GM21619 (cell line): ENCODE data around the gene RIPOR2.
A peak's percentile ranks its signal among the peaks of the same experiment; 100 is the strongest.

Experiments
- ATAC-seq: cut with Tn5 transposase; IDR thresholded peaks from one replicate; pipeline ENCODE4 v1.9.1; 2021; ENCODE audit not compliant: unreplicated experiment

Gene RIPOR2

GRCh38 chr6:24909241-24910216 is 26.2 kb downstream of the RIPOR2 start:
- ATAC-seq, result no peak

GRCh38 chr6:24908650-24909035 is 27.1 kb downstream of the RIPOR2 start:
- ATAC-seq, result no peak

- ATAC-seq, result no peak
These were observed 27.7 kb downstream of the RIPOR2 start for GRCh38 chr6:24907919-24908649.

GRCh38 chr6:24906314-24906713 is 29.4 kb downstream of the RIPOR2 start:
- no peak for ATAC-seq

- ATAC-seq, result no peak
These were observed 30.3 kb downstream of the RIPOR2 start for GRCh38 chr6:24905483-24905882.

GRCh38 chr6:24903681-24904080 is 32.1 kb downstream of the RIPOR2 start:
- ATAC-seq, result no peak

- no peak for ATAC-seq
These were observed 33.0 kb downstream of the RIPOR2 start for GRCh38 chr6:24902782-24903181.

GRCh38 chr6:24901698-24902328 is 33.9 kb downstream of the RIPOR2 start:
- ATAC-seq, result no peak

GRCh38 chr6:24900917-24901697 is 34.7 kb downstream of the RIPOR2 start:
- no peak for ATAC-seq

GRCh38 chr6:24899997-24900325 is 35.8 kb downstream of the RIPOR2 start:
- no peak for ATAC-seq

- ATAC-seq, result no peak
These were observed 36.4 kb downstream of the RIPOR2 start for GRCh38 chr6:24899136-24899996.

GRCh38 chr6:24898676-24899075 is 37.1 kb downstream of the RIPOR2 start:
- no peak for ATAC-seq

GRCh38 chr6:24897186-24897585 is 38.6 kb downstream of the RIPOR2 start:
- no peak for ATAC-seq

- no peak for ATAC-seq
These were observed 42.4 kb downstream of the RIPOR2 start for GRCh38 chr6:24893342-24893850.

- ATAC-seq, result no peak
These were observed 44.8 kb downstream of the RIPOR2 start for GRCh38 chr6:24891004-24891403.

GRCh38 chr6:24890471-24890870 is 45.3 kb downstream of the RIPOR2 start:
- ATAC-seq, result no peak

- no peak for ATAC-seq
These were observed 46.9 kb downstream of the RIPOR2 start for GRCh38 chr6:24888715-24889370.

GRCh38 chr6:24887545-24888140 is 48.1 kb downstream of the RIPOR2 start:
- ATAC-seq, result no peak

GRCh38 chr6:24883618-24884017 is 52.1 kb downstream of the RIPOR2 start:
- ATAC-seq, result peak; percentile 73
